GM12878 (cell line): ENCODE data around the gene DTL.

Experiments used
- CREB1 ChIP-seq: IDR thresholded peaks from 2 replicates; pipeline ENCODE4 v1.6.1; 2012; ENCODE audit warnings: low read depth, mild to moderate bottlenecking, inconsistent platforms
- NBN ChIP-seq: fragments of 450-650 bp; IDR thresholded peaks from 2 replicates; pipeline ENCODE4 v1.6.1; 2016
- POLR2AphosphoS5 ChIP-seq: IDR thresholded peaks from 2 replicates; pipeline ENCODE4 v1.6.1; 2011; ENCODE audit warnings: mild to moderate bottlenecking, low read length, inconsistent platforms

GRCh38 chr1:212013672-212014071 is 21.9 kb upstream of the DTL start:
- TF ChIP-seq NBN: no peak
- no peak for TF ChIP-seq POLR2AphosphoS5
- no peak for TF ChIP-seq CREB1
